HTERT RPE-1 (cell line): Measurements from ENCODE around the gene DOCK1.

ENCODE experiments used
- in situ Hi-C: fragments of 300-500 bp; cut with MboI; formaldehyde crosslinking; loops from 4 replicates; pipeline ENCODE4 v1.14.3; 2020; ENCODE audit warnings: low sequenced_read_pairs

Gene DOCK1

GRCh38 chr10:126949161-126949503, 43.9 kb downstream of the DOCK1 start:
- in situ Hi-C loops, result no loop called here

DNA sequence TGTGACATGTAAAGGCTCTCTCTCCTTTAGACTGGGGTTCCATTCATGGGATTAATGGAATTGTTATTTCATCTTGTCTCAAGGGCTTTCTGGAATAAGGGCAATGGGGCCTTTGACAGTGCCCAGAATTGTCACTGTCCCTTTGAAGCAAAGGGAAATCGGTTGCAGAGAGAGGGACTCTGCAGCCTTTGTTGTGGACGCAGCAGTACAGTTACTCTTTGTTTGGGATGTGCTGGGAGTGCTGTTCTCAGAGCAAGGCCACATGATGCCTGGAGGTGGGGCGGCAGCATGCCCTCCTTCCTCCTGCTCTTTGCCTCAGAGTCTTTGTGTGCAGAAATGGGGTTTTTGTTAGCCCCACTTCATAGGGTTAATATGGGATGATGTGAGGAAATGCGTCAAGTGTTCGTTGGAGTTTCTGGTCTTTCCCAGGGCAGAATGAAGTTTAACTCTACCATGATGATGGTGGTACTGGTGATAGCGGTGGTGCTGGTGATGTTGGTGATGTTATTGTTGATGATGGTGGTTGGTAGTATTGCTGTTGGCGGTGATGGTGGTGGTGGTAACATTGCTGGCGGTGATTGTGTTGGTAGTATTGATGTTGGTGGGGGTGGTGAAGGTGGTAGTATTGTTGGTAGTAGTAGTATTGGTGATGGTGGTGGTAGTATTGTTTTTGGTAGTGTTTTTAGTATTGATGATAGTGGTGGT, 45.3 kb downstream of the DOCK1 start:
- in situ Hi-C loops, result no loop called here

DNA sequence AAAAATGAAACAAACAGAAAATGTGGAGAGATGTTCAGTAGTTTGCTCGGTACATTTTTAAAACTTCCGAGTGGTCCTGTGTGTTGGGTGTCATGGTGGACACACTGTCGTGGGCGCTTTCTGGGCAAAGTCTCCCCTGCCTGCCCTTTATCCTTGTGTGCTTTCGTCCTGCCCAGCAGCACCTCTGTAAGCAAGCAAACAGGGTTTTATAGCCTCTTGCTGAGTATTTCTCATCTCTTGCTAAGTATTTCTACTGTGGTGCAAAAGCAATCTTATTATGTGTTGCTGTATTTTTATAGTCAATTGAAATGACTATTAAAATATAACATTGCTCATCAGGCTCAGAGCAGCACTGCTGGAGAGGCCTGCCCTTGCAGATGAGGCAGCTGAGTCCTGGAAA, 48.7 kb downstream of the DOCK1 start:
- in situ Hi-C loops, result no loop called here

DNA sequence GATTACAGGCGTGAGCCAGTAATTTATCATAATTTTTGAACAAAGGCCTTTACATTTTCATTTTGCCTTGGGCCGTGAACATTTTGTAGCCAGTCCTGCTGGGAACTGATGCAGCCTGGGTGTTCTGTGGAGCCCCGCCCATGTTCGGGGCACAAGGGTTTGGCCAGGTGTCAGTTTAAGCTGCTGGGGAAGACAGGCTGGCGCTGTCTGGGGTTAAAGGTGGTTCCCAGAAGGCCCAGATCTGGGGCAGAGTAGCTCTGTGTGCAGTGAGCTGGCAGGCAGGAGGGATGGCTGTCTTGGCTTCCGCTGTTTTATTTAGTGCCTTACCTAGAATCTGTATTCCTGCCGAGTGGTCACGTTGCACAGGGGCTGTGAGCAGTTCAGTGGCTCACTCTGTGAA, 50.2 kb downstream of the DOCK1 start:
- in situ Hi-C loops, result no loop called here

- in situ Hi-C loops, result no loop called here
Measured at GRCh38 chr10:126955934-126956711, 50.9 kb downstream of the DOCK1 start.

- in situ Hi-C loops, result no loop called here
Measured at GRCh38 chr10:126956712-126957108, 51.5 kb downstream of the DOCK1 start.

DNA sequence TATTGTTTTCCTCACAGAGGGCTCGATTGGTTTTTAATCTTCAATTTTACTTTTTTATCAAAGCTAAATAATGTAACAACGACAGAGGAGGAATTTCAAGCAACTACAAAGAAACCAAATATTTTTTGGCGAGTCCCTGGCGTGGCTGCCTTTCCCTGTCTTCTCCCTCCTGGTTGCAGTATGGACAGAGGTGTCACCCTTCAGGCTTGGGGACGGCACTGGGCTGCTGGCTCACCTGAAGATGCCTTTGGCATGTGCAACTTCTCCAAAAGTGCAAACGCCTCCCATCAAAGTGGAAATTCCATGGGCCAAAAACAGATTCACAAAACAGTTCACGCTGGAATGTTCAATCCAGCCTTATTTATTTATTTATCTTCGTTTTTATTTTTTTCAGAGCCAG, 51.9 kb downstream of the DOCK1 start:
- in situ Hi-C loops, result no loop called here

- in situ Hi-C loops, result no loop called here
Measured at GRCh38 chr10:126959431-126959830, 54.2 kb downstream of the DOCK1 start.

- in situ Hi-C loops, result no loop called here
Measured at GRCh38 chr10:126959906-126960685, 54.9 kb downstream of the DOCK1 start.

DNA sequence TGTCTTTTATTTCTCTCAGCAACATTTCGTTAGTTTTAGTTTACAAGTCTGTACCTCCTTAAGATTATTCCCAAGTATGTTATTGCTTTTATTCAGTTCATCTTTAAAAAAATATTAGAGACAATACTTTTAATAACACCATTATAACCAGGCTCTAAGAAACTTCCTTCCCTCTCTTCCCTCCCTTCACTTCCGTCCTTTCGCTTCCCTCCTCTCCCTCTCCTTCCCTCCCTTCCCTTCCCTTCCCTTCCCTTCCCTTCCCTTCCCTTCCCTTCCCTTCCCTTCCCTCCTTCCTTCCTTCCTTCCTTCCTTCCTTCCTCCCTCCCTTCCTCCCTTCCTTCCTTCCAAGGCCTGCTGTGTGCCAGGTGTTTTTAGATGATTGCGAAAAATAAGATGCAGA, 58.1 kb downstream of the DOCK1 start:
- in situ Hi-C loops, result no loop called here

DNA sequence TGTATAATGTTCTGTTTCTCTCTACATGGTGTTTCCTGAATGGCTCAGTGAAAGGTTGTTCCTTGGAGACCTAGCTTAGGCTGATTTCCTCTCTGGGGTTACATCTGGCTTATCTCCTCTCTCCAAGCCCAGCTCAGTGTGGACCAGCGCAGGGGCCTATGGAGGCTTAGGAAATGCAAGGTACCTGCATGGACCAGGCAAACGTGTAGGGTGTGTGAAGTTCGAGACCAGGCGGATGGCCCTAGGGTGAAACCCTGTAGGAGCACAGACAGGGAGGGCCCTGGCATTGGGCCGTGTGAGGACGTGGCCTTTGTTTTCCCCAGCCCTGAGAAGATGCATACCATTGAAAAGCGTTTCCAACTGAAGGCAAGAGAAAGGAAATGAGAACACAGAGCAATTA, 59.0 kb downstream of the DOCK1 start:
- in situ Hi-C loops, result no loop called here

DNA sequence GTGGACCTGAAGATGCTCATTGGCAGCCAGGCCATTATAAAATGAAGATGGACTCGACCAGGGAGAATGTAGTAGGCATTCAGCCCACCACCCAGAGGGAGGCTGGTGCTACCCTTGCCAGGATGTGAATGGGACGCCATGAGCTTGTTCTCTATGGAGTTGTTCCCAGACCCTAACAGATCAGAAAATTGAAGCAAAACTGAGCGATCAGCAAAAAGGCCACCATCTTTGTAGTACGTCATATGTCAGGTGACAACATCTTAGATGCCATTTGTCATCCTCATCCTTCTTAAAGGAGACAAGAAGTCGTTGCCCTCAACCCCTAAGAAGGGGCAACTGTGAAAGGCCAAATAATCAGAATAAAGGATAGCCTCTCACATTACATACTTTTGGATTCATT, 61.7 kb downstream of the DOCK1 start:
- in situ Hi-C loops, result no loop called here

DNA sequence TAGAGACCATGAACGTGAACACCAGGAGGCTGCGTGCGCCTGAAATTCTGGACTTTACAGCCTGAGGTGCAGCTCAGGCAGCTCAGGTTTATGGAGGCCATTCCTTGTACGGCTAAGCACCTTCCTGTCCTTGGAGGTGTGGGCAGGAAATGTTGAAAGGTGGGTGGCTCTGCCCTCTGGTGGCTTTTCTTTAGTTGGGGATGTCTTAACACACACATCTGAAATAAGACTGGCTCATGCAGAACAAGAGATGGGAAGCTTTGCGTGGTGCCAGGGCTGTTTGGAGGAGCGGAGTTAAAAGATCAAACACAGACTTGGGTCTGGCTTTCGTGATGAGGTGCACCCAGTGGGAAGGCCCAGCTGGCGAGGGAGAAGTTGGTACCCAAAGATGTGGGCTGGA, 64.1 kb downstream of the DOCK1 start:
- in situ Hi-C loops, result no loop called here

GRCh38 chr10:126972635-126973414, 67.6 kb downstream of the DOCK1 start:
- in situ Hi-C loops, result no loop called here

- in situ Hi-C loops, result no loop called here
Measured at GRCh38 chr10:126975221-126975620, 70.0 kb downstream of the DOCK1 start.

DNA sequence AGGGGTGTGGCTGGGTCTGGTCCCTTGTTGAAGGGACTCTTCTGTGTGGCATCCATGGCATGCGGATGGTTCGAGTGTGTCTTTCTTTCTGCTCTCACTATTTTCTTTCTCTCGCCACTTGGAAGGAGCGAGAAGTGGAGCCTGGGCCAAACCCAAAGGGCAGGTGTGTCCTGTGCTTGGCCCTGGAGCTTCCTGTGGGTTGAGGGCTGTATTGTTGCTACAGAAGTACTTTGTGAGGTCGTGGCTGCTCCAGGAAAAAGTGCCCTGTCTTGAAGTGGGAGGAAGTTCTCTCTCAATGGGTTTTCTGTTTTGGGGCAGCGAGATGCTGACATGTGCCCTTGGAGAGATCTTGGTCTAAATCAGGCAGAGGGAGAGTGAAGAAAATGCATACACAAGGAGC, 72.0 kb downstream of the DOCK1 start:
- in situ Hi-C loops, result no loop called here

DNA sequence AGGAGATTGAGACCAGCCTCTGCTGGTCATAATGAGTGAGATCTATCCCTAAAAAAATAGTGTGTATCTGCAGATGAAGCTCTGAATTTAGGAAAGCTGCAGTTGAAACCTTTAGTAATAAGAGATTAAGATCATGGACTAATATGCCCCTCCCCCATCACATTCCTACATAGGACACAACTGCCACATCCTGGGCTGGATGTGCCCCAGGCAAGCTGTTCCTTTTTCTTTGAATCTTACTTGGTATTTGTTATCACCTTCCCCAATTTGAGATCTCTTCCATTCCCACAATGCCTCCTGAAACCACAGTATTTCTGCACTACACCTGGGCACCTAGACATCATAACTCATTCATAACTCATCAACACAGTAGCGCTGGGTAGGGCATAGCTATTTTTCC, 74.1 kb downstream of the DOCK1 start:
- in situ Hi-C loops, result no loop called here

GRCh38 chr10:126993208-126993607, 88.0 kb downstream of the DOCK1 start:
- in situ Hi-C loops, result no loop called here

DNA sequence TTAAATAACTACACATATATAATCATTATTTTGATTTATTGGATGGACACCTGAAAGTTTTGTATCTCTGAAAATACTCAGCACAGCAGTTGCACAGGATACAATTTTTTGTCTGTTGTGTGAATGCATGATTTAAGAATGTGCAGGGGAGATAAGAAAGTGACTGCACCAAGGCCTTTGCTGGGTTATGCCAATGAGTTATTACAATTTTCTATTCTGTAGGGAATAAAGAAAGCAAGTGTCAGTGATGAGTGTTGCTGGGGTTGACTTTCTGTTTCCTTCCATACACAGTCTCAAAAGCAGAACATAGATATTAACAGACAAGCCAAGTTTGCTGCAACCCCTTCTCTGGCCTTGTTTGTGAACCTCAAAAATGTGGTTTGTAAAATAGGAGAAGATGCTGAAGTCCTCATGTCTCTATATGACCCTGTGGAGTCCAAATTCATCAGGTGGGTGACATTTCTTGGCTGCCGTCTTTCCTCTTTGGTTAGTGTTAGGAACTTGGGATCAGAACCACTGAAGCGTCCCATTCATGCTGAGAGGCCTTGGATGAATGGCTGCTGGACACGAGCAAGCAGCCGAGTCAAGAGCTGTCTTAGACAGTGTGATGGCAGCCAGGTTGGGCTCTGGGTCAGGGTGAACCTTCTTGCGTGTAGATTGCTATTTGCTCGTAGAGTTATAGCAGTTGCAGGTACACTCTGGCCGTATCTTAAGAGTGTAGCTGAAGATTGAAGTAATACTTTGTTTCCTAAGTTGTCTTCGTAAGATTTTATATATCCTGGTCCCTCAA, 92.8 kb downstream of the DOCK1 start:
- in situ Hi-C loops, result no loop called here

DNA sequence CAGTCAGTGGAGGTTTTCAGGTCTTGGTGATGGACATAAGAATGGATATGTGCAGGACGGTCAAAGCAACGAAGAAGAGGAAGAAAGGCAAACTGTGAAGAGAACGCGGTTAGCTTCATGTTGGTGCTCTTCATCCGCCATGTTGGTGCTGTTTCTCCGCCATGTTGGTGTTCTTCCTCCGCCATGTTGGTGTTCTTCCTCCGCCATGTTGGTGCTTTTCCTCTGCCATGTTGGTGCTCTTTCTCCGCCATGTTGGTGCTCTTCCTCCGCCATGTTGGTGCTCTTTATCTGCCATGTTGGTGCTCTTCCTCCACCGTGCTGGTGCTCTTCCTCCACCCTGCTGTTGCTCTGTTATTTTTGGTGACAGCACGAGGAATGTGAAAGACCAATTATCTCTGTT, 95.4 kb downstream of the DOCK1 start:
- in situ Hi-C loops, result no loop called here
